B cell (primary cell): ENCODE results near the gene CARMIL1. TPM values are rescaled to one million over a fixed set of nuclear protein-coding genes. Genes with fewer than 3 reads are reported as not detected.

Experiments used
- ATAC-seq: fragments of 200-7000 bp; cut with Tn5 transposase; one replicate; pipeline ENCODE4 v1.10.0; 2021; ENCODE audit warnings: low read depth, mild to moderate bottlenecking, moderate number of reproducible peaks, moderate library complexity
- CTCF ChIA-PET: fragments of 350-600 bp; sonication (Branson Sonifier 250); formaldehyde crosslinking; loops from one replicate; lab custom pipeline; 2021; ENCODE audit warnings: antibody characterized with exemption, inconsistent platforms; lab: Charles Lee
- POLR2A ChIA-PET: fragments of 350-600 bp; sonication (Branson Sonifier 250); formaldehyde crosslinking; loops from one replicate; lab custom pipeline; 2021; ENCODE audit warnings: antibody characterized with exemption; lab: Charles Lee
- DNase-seq: peaks from one replicate; pipeline ENCODE4 v3.0.0; 2013
- H2AFZ ChIP-seq: 2 replicates; pipeline ENCODE4 v1.6.1; 2012; ENCODE audit warnings: mild to moderate bottlenecking, low read depth, low read length; ENCODE audit not compliant: insufficient read depth, poor library complexity, severe bottlenecking
- H3K27ac ChIP-seq, 2 donors: 1 replicate in 1 of 2; 2 replicates in 1 of 2; pipeline ENCODE4 v1.5.1; 2012 to 2013; ENCODE audit warnings: low read length in 2 of 2, mild to moderate bottlenecking in 2 of 2, moderate library complexity in 1 of 2
- H3K27me3 ChIP-seq, 4 experiments: fragments of 200-600 bp in 1 of 4; sonication (generic) in 1 of 4; replicated peaks in 1 of 4; 1 replicate in 2 of 4; 2 replicates in 2 of 4; pipeline versions ENCODE4 v1.6.1 to v1.7.0; 2013 to 2016; ENCODE audit warnings: low read length in 3 of 4, mild to moderate bottlenecking in 2 of 4, mixed read lengths in 1 of 4, moderate library complexity in 1 of 4; ENCODE audit not compliant: insufficient read depth in 4 of 4, control insufficient read depth in 3 of 4; ENCODE audit errors: control extremely low read depth in 1 of 4
- H3K36me3 ChIP-seq, 2 experiments: replicated peaks in 1 of 2; 1 replicate in 1 of 2; 2 replicates in 1 of 2; pipeline versions ENCODE4 v1.6.1 to v1.7.1; 2013; ENCODE audit warnings: low read length in 1 of 2; ENCODE audit not compliant: insufficient read depth in 2 of 2, control insufficient read depth in 1 of 2; ENCODE audit errors: control extremely low read depth in 1 of 2, extremely low read depth in 1 of 2
- H3K4me1 ChIP-seq, 2 donors: fragments of 200-600 bp in 1 of 2; sonication (generic) in 1 of 2; 1 replicate in 1 of 2; 2 replicates in 1 of 2; pipeline versions ENCODE4 v1.5.1 to v1.6.1; 2013 to 2017; ENCODE audit warnings: low read length in 2 of 2; ENCODE audit not compliant: control insufficient read depth in 2 of 2, insufficient read depth in 2 of 2
- H3K4me2 ChIP-seq: replicated peaks from 2 replicates; pipeline ENCODE3; 2012; ENCODE audit warnings: mild to moderate bottlenecking, low read depth, low read length; ENCODE audit not compliant: poor library complexity, severe bottlenecking
- H3K4me3 ChIP-seq, 5 experiments: fragments of 200-600 bp in 1 of 5; sonication (generic) in 1 of 5; 1 replicate in 3 of 5; 2 replicates in 2 of 5; pipeline versions ENCODE4 v1.5.1 to v1.7.0; 2011 to 2016; ENCODE audit warnings: low read length in 4 of 5, mild to moderate bottlenecking in 4 of 5, low read depth in 2 of 5, control low read depth in 1 of 5, moderate library complexity in 1 of 5; ENCODE audit not compliant: insufficient read depth in 1 of 5; ENCODE audit errors: control extremely low read depth in 1 of 5, extremely low read depth in 1 of 5
- H3K79me2 ChIP-seq: fragments of 200-600 bp; sonication (generic); one replicate; pipeline ENCODE4 v1.6.0; 2016; ENCODE audit warnings: low read length; ENCODE audit not compliant: control insufficient read depth, insufficient read depth
- H3K9ac ChIP-seq: fragments of 200-600 bp; sonication (generic); 2 replicates; pipeline ENCODE4 v1.6.1; 2017; ENCODE audit warnings: mild to moderate bottlenecking, low read length, moderate library complexity
- H3K9me3 ChIP-seq, 3 donors: one replicate each; pipeline versions ENCODE4 v1.6.1 to v1.7.1; 2013; ENCODE audit warnings: low read length in 2 of 3; ENCODE audit not compliant: control insufficient read depth in 2 of 3, insufficient read depth in 1 of 3; ENCODE audit errors: control extremely low read depth in 1 of 3
- H4K20me1 ChIP-seq: 2 replicates; pipeline ENCODE4 v1.6.0; 2012; ENCODE audit warnings: mild to moderate bottlenecking, low read length; ENCODE audit not compliant: insufficient read depth, control insufficient read depth, poor library complexity, severe bottlenecking
- H3K27ac Mint-ChIP-seq: one replicate; pipeline ENCODE4 v1.8.0; 2021; ENCODE audit warnings: mixed read lengths
- H3K27me3 Mint-ChIP-seq: one replicate; pipeline ENCODE4 v1.8.0; 2021; ENCODE audit warnings: mixed read lengths
- H3K4me1 Mint-ChIP-seq: one replicate; pipeline ENCODE4 v1.8.0; 2021; ENCODE audit warnings: mixed read lengths
- H3K4me3 Mint-ChIP-seq: one replicate; pipeline ENCODE4 v1.8.0; 2021; ENCODE audit warnings: mixed read lengths
- H3K9me3 Mint-ChIP-seq: one replicate; pipeline ENCODE4 v1.8.0; 2022; ENCODE audit warnings: mixed read lengths; ENCODE audit not compliant: insufficient read depth
- EZH2 ChIP-seq: IDR thresholded peaks from 2 replicates; pipeline ENCODE4 v1.6.1; 2012; ENCODE audit warnings: borderline replicate concordance, low read depth, mild to moderate bottlenecking, moderate library complexity, low read length; ENCODE audit not compliant: insufficient read depth, poor library complexity, severe bottlenecking
- WGBS: methylation state at CpG from one replicate; pipeline ENCODE4 v1.1.5; 2013; ENCODE audit warnings: missing lambda C conversion rate; ENCODE audit not compliant: insufficient coverage; 5-methylcytosine and 5-hydroxymethylcytosine counted together
- intact Hi-C: fragments of 100-400 bp; cut with micrococcal nuclease; formaldehyde crosslinking; loops from one replicate; pipeline ENCODE4 v1.10.0; 2022
- polyA plus RNA-seq: library from polyadenylated mRNA; depleted of rRNA; stranded (reverse); fragments of >200 nt; gene quantifications from 2 replicates; pipeline ENCODE4 v1.2.3, GENCODE V29; 2012
- total RNA-seq, 2 donors: library from RNA; stranded (reverse); fragments of 120-200 nt in 1 of 2; gene quantifications; 1 replicate in 1 of 2; 2 replicates in 1 of 2; pipeline versions ENCODE4 v1.2.3 to v1.2.4, GENCODE V29; 2013 to 2022
- TF ChIP-seq, protein P1 (sequence below): fragments of 200-600 bp; IDR thresholded peaks from one replicate; pipeline ENCODE4 v1.8.0; 2022; ENCODE audit warnings: antibody characterized with exemption, mild to moderate bottlenecking

Gene CARMIL1
- total and polyA plus RNA-seq, 2 donors (not counting 1 experiment from before 2014, with no cell fraction given) = 7.5 to 11.0 TPM

DNA sequence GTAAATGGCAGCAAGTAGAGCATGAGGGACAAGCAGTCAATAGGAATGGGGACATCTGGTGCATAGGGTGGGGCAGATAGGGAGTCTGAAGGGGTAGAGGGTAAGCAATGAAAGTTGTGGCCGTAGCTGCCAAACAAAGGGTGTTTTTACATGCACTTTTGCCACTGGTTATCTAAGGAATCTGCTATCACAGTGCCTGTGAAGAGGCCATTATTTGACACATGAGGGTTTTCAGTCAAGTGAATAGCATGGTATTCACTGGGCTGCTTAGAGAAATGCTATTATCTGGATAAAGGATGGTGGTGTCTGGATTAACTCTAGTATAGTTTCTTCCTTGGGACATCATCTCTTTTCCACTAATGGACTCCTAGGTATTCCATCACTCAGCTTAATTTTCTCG lies 118.2 kb downstream of the CARMIL1 start:
- Histone ChIP-seq H3K27me3 (no peaks in the 10 kb centered on the region), H3K4me3 (no peak overlapping the region), H3K4me1 (no peaks in the 10 kb centered on the region), H3K9ac (no peak overlapping the region), H4K20me1 (no peaks in the 10 kb centered on the region), H3K4me2 (no peak overlapping the region), H2AFZ (no peak overlapping the region), H3K79me2 (peaks cover 4% of the 10 kb centered on the region), H3K9me3 (no peaks in the 10 kb centered on the region), H3K36me3 (no peaks in the 10 kb centered on the region), H3K27ac (no peak overlapping the region)
- DNase-seq (no peak), ATAC-seq (no peak)
- ChIA-PET CTCF (interaction anchor here (1.5 kb wide), 1 partner anchor 132 kb away, joined by 5 read pairs; no protein-coding TSS in a partner anchor), POLR2A (no interaction called here)
- Mint-ChIP-seq H3K4me1 (peaks cover 9% of the 10 kb centered on the region), H3K27ac (no peak overlapping the region), H3K27me3 (peaks cover 4% of the 10 kb centered on the region), H3K9me3 (no peaks in the 10 kb centered on the region), H3K4me3 (no peak overlapping the region)
- 100% methylated on average over 1 of the region's 2 CpGs for WGBS
- intact Hi-C loops = no loop called here
- TF ChIP-seq, protein P1, sequence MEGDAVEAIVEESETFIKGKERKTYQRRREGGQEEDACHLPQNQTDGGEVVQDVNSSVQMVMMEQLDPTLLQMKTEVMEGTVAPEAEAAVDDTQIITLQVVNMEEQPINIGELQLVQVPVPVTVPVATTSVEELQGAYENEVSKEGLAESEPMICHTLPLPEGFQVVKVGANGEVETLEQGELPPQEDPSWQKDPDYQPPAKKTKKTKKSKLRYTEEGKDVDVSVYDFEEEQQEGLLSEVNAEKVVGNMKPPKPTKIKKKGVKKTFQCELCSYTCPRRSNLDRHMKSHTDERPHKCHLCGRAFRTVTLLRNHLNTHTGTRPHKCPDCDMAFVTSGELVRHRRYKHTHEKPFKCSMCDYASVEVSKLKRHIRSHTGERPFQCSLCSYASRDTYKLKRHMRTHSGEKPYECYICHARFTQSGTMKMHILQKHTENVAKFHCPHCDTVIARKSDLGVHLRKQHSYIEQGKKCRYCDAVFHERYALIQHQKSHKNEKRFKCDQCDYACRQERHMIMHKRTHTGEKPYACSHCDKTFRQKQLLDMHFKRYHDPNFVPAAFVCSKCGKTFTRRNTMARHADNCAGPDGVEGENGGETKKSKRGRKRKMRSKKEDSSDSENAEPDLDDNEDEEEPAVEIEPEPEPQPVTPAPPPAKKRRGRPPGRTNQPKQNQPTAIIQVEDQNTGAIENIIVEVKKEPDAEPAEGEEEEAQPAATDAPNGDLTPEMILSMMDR = no peak
- no peak for TF ChIP-seq EZH2

DNA sequence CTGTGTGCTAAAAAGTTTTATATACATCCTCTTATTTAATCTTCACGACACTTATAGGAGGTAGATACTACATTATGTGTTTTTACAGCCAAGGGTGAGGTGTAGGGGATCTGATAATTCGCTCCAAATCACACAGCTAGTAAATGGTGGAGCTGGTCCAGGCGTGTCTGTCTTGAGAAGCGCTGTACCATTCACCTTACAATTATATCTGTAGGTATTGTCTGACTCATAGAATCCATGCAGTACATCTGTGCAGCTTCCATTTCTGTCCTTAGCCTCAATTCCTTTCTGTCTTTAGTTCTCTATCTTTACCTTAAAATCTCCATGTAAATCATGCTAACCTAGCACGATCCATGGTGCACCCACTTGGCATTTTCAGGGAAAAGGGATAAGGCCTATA lies 120.7 kb downstream of the CARMIL1 start:
- Histone ChIP-seq H3K4me3 (no peak overlapping the region), H3K27ac (no peak overlapping the region), H3K36me3 (no peaks in the 10 kb centered on the region), H3K4me1 (peaks cover 15 to 17% of the 10 kb centered on the region in 2 donors), H2AFZ (no peak overlapping the region), H3K4me2 (no peak overlapping the region), H3K27me3 (no peaks in the 10 kb centered on the region), H4K20me1 (no peaks in the 10 kb centered on the region), H3K9me3 (no peaks in the 10 kb centered on the region), H3K79me2 (peaks cover 9% of the 10 kb centered on the region), H3K9ac (no peak overlapping the region)
- intact Hi-C loops = no loop called here
- WGBS = 93% methylated on average over 3 of the region's 5 CpGs
- H3K27ac Mint-ChIP-seq = no peak overlapping the region
- H3K4me3 Mint-ChIP-seq = no peak overlapping the region
- H3K9me3 Mint-ChIP-seq = no peaks in the 10 kb centered on the region
- DNase-seq (no peak), ATAC-seq (no peak)
- CTCF ChIA-PET = interaction anchor here (0.8 kb wide), 1 partner anchor 17 kb away, joined by 3 read pairs; no protein-coding TSS in a partner anchor
- POLR2A ChIA-PET = no interaction called here
- peaks cover 23% of the 10 kb centered on the region for H3K4me1 Mint-ChIP-seq
- TF ChIP-seq, protein P1 = no peak
- TF ChIP-seq EZH2 = no peak
- H3K27me3 Mint-ChIP-seq = no peaks in the 10 kb centered on the region
